Spleen (tissue), 11 donors: ENCODE measurements around the gene MDFI. TPM values are rescaled to one million over a fixed set of nuclear protein-coding genes. Genes with fewer than 3 reads are reported as not detected.

Experiments
- DNase-seq: peaks from one replicate; pipeline ENCODE4 v3.0.0-alpha.2; 2020
- H3K27ac ChIP-seq, 8 donors: fragments of 200-600 bp; sonication (generic) in 7 of 8; 1 replicate in 4 of 8; 2 replicates in 4 of 8; pipeline versions ENCODE4 v1.5.0 to v1.8.0; 2016 to 2021; ENCODE audit warnings: inconsistent platforms in 4 of 8, mild to moderate bottlenecking in 4 of 8, moderate library complexity in 1 of 8
- H3K27me3 ChIP-seq, 7 donors: fragments of 200-600 bp; sonication (generic) in 6 of 7; replicated peaks in 1 of 7; 1 replicate in 4 of 7; 2 replicates in 3 of 7; pipeline versions ENCODE4 v1.5.0 to v1.8.0; 2016 to 2021; ENCODE audit warnings: inconsistent platforms in 3 of 7, mild to moderate bottlenecking in 1 of 7
- H3K36me3 ChIP-seq, 6 donors: fragments of 200-600 bp; sonication (generic) in 5 of 6; 1 replicate in 4 of 6; 2 replicates in 2 of 6; pipeline versions ENCODE4 v1.5.0 to v1.8.0; 2016 to 2021; ENCODE audit warnings: inconsistent platforms in 2 of 6
- H3K4me1 ChIP-seq, 6 donors: fragments of 200-600 bp; sonication (generic) in 5 of 6; 1 replicate in 3 of 6; 2 replicates in 3 of 6; pipeline versions ENCODE4 v1.5.0 to v1.8.0; 2016 to 2021; ENCODE audit warnings: inconsistent platforms in 3 of 6
- H3K4me3 ChIP-seq, 8 donors: fragments of 200-600 bp; sonication (generic) in 7 of 8; 1 replicate in 4 of 8; 2 replicates in 4 of 8; pipeline versions ENCODE4 v1.5.0 to v1.8.0; 2016 to 2021; ENCODE audit warnings: inconsistent platforms in 4 of 8, mild to moderate bottlenecking in 4 of 8, moderate library complexity in 2 of 8
- H3K9me3 ChIP-seq, 8 donors: fragments of 200-600 bp; sonication (generic) in 7 of 8; 1 replicate in 4 of 8; 2 replicates in 4 of 8; pipeline versions ENCODE4 v1.5.0 to v1.8.0; 2016 to 2021; ENCODE audit warnings: inconsistent platforms in 4 of 8
- CTCF ChIP-seq, 11 experiments: fragments of 200-600 bp in 7 of 11; fragments of 450-650 bp in 4 of 11; sonication (generic) in 4 of 11; IDR thresholded peaks in 8 of 11; conservative IDR thresholded peaks in 3 of 11; 1 replicate in 7 of 11; 2 replicates in 4 of 11; pipeline versions ENCODE4 v1.4.0 to v1.8.0; 2016 to 2021; ENCODE audit warnings: antibody characterized with exemption in 11 of 11, inconsistent platforms in 4 of 11, mild to moderate bottlenecking in 1 of 11
- POLR2A ChIP-seq, 3 donors: fragments of 450-650 bp; IDR thresholded peaks; one replicate each; pipeline ENCODE4 v1.5.1; 2017; ENCODE audit warnings: antibody characterized with exemption in 3 of 3, mild to moderate bottlenecking in 1 of 3
- POLR2AphosphoS5 ChIP-seq, 3 donors: sonication (generic); formaldehyde crosslinking; IDR thresholded peaks; one replicate each; pipeline ENCODE4 v1.5.1; 2017; ENCODE audit warnings: antibody characterized with exemption in 3 of 3
- WGBS, 5 donors: extraction: QIAGEN DNeasy Blood & Tissue Kit in 3 of 5; methylation state at CpG; one replicate each; pipeline versions ENCODE4 v1.1.5 to v1.1.7; 2013 to 2018; 5-methylcytosine and 5-hydroxymethylcytosine counted together
- intact Hi-C: fragments of 100-400 bp; cut with DNase I; formaldehyde crosslinking; loops from one replicate; pipeline ENCODE4 v1.15.0; 2023; ENCODE audit warnings: low total_unique reads
- polyA plus RNA-seq, 3 donors: library from polyadenylated mRNA; stranded (reverse); fragments of 200-250 nt; gene quantifications; one replicate each; pipeline ENCODE4 v1.2.1, GENCODE V29; 2013
- total RNA-seq, 7 donors: library from RNA; depleted of rRNA in 3 of 7; stranded (reverse); fragments of >200 nt in 3 of 7; fragmentation: NEBNext Ultra II Directional in 4 of 7; extraction: Animal tissue kit (Norgen Biotek cat#: 25700) in 4 of 7; gene quantifications; one replicate each; pipeline versions ENCODE4 v1.1.0 to v1.2.1, GENCODE V29; 2016 to 2021
- donor health status: healthy with polysubstance abuse.
- donor health status: DM: no; HTN: no; CAD: no; lungs with moderate emphysema.
- donor health status: DM: no; HTN: no; CAD: no.
- donor health status: Bipolar disorder and iron deficiency.
- donor health status: healthy.
- donor health status: DM: no; HTN: no; CAD: no.
- donor health status: DM: yes; HTN: yes; CAD: no.

MDFI gene
- total and polyA plus RNA-seq, 10 donors: 0.28 to 0.82 (median 0.47) TPM; not detected in 5

GRCh38 chr6:41607736-41608135 is 30.5 kb upstream of the MDFI start:
- Histone ChIP-seq H3K36me3 (no peaks in the 10 kb centered on the region), H3K27me3 (peaks cover 0 to 20% (median 0%) of the 10 kb centered on the region in 7 donors), H3K4me1 (peaks cover 0 to 9% (median 8%) of the 10 kb centered on the region in 6 donors), H3K27ac (no peak overlapping the region), H3K4me3 (no peak overlapping the region), H3K9me3 (peaks cover 0 to 4% (median 0%) of the 10 kb centered on the region in 8 donors)
- DNase-seq: no peak
- TF ChIP-seq POLR2A (IDR thresholded peaks at IDR 0.05) (no peak), POLR2AphosphoS5 (IDR thresholded peaks at IDR 0.05) (no peak), CTCF (IDR thresholded peaks at IDR 0.05 in 8 of 11, conservative IDR thresholded peaks at IDR 0.05 in 3 of 11) (no peak)
- intact Hi-C loops: loop anchor here (10.0 kb wide), 1 partner anchor 167 kb away; the partner anchor contains the start of gene FRS3
- 81 to 91% (median 88%) methylated on average over 9 of the region's 9 CpGs for WGBS, 5 donors

DNA sequence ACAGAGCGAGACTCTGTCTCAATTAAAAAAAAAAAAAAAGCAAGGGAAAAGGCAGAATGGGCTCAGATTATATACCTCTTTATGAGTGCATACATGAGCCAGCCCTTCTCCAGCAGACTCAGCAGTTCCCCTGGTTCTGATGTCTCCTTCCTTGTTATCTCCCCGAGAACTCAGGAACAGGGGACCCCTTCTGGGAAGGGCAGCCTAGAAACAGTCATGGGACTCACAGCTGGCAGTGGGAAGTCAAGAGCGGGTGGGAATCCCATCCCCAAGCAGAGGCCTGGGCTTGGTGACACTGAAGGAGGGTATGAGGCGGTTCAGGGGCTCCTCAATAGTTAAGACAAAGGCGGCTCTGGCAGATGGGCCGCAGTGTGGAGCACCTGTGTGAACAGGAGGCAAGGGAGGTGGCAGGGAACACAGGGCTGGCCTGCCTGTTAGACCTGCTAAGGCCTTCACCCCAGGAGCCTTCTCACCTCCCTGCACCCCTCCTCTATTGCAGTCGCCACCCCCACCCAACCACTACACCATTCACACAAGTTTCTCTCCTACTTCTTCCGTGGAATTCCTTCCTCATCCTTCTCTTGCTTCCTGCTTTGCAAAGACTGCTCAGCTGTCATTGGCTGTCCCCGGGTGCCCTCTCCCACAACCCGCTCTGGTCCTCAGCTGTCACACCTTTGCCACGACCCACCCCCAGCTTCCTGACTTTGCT is 29.7 kb upstream of the MDFI start:
- H3K9me3 ChIP-seq: peaks cover 0 to 10% (median 0%) of the 10 kb centered on the region in 8 donors
- 80 to 87% (median 82%) methylated on average over 11 of the region's 11 CpGs for WGBS, 5 donors
- no peak for DNase-seq
- intact Hi-C loops: loop anchor here (10.0 kb wide), 1 partner anchor 166 kb away; the partner anchor contains the start of gene FRS3
- H3K4me3 ChIP-seq: no peak overlapping the region
- H3K27me3 ChIP-seq: peaks cover 0 to 15% (median 0%) of the 10 kb centered on the region in 7 donors
- H3K4me1 ChIP-seq: no peaks in the 10 kb centered on the region
- TF ChIP-seq POLR2AphosphoS5 (IDR thresholded peaks at IDR 0.05): no peak
- H3K27ac ChIP-seq: no peak overlapping the region
- no peaks in the 10 kb centered on the region for H3K36me3 ChIP-seq

- Histone ChIP-seq H3K9me3 (peaks cover 0 to 11% (median 0%) of the 10 kb centered on the region in 8 donors), H3K27me3 (peaks cover 0 to 8% (median 0%) of the 10 kb centered on the region in 7 donors), H3K27ac (no peak overlapping the region), H3K4me3 (no peak overlapping the region), H3K4me1 (no peaks in the 10 kb centered on the region), H3K36me3 (no peaks in the 10 kb centered on the region)
- intact Hi-C loops: no loop called here
- WGBS, 5 donors: 90 to 97% (median 92%) methylated on average over 2 of the region's 2 CpGs
- TF ChIP-seq CTCF (IDR thresholded peaks at IDR 0.05 in 8 of 11, conservative IDR thresholded peaks at IDR 0.05 in 3 of 11): no peak
- DNase-seq: no peak
Observed at GRCh38 chr6:41614715-41615114, 23.6 kb upstream of the MDFI start.

DNA sequence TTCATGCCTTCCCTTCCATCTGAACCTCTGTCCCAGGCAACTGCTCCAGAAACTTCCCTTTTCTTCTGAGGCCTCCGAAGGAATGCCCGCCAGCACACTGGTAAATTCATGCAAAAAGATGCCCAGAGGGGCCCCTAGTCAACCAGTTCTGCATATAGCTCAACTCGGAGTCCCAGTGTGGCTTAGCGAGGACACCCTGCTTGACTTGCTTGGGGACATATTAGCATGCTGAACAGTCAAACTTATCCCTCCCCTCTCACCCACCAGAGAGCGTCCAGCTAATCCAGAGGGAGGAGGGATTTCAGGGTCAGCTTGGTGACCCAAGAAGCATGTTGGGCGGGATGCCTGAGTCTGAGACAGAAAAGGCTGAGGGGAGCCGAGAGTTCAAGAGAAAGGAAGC is 23.0 kb upstream of the MDFI start:
- 74 to 85% (median 75%) methylated on average over 7 of the region's 7 CpGs for WGBS, 5 donors

More for the DNA sequence above, 23.0 kb upstream of the MDFI start:
- intact Hi-C loops: no loop called here
- Histone ChIP-seq H3K27me3 (peaks cover 0 to 8% (median 0%) of the 10 kb centered on the region in 7 donors), H3K4me1 (no peaks in the 10 kb centered on the region), H3K4me3 (no peak overlapping the region), H3K36me3 (no peaks in the 10 kb centered on the region), H3K27ac (no peak overlapping the region), H3K9me3 (peaks cover 0 to 11% (median under 1%) of the 10 kb centered on the region in 8 donors)
- DNase-seq: no peak
- no peak for TF ChIP-seq POLR2AphosphoS5 (IDR thresholded peaks at IDR 0.05)
- TF ChIP-seq CTCF (IDR thresholded peaks at IDR 0.05 in 8 of 11, conservative IDR thresholded peaks at IDR 0.05 in 3 of 11): no peak
- no peak for TF ChIP-seq POLR2A (IDR thresholded peaks at IDR 0.05)
